Lower lobe of right lung (tissue), 2 donors: ENCODE measurements around the gene COL8A2. TPM values are rescaled to one million over a fixed set of nuclear protein-coding genes. Genes with fewer than 3 reads are reported as not detected.

Source experiments
- ATAC-seq, 2 donors: fragments of 200-7000 bp; cut with Tn5 transposase; one replicate each; pipeline ENCODE4 v1.9.1; 2020 to 2022; ENCODE audit warnings: mild to moderate bottlenecking in 2 of 2, moderate library complexity in 2 of 2
- DNase-seq: peaks from one replicate; pipeline ENCODE4 v3.0.0-alpha.2; 2020
- H3K27ac ChIP-seq: fragments of 200-600 bp; one replicate; pipeline ENCODE4 v1.8.0; 2022
- H3K27me3 ChIP-seq: fragments of 200-600 bp; one replicate; pipeline ENCODE4 v1.8.0; 2022; ENCODE audit warnings: low read depth
- H3K36me3 ChIP-seq: fragments of 200-600 bp; one replicate; pipeline ENCODE4 v1.8.0; 2022; ENCODE audit warnings: mild to moderate bottlenecking
- H3K4me1 ChIP-seq: fragments of 200-600 bp; one replicate; pipeline ENCODE4 v1.8.0; 2022
- H3K4me3 ChIP-seq: fragments of 200-600 bp; one replicate; pipeline ENCODE4 v1.8.0; 2022; ENCODE audit warnings: mild to moderate bottlenecking
- H3K9me3 ChIP-seq: fragments of 200-600 bp; one replicate; pipeline ENCODE4 v1.8.0; 2022
- intact Hi-C: fragments of 100-400 bp; cut with DNase I; formaldehyde crosslinking; loops from one replicate; pipeline ENCODE4 v1.11.0; 2022
- total RNA-seq: library from RNA; stranded (reverse); fragmentation: NEBNext Ultra II Directional; extraction: Animal tissue kit (Norgen Biotek cat#: 25700); gene quantifications from one replicate; pipeline ENCODE4 v1.2.1, GENCODE V29; 2021
- TF ChIP-seq, protein P1 (sequence below): fragments of 200-600 bp; IDR thresholded peaks from one replicate; pipeline ENCODE4 v1.8.0; 2022; ENCODE audit warnings: antibody characterized with exemption, mild to moderate bottlenecking
- donor health status: DM: no; HTN: yes; CAD: no; lungs with severe emphysema.

COL8A2 gene
- total RNA-seq, 1 donor from 2014 or later, result 24.4 TPM

DNA sequence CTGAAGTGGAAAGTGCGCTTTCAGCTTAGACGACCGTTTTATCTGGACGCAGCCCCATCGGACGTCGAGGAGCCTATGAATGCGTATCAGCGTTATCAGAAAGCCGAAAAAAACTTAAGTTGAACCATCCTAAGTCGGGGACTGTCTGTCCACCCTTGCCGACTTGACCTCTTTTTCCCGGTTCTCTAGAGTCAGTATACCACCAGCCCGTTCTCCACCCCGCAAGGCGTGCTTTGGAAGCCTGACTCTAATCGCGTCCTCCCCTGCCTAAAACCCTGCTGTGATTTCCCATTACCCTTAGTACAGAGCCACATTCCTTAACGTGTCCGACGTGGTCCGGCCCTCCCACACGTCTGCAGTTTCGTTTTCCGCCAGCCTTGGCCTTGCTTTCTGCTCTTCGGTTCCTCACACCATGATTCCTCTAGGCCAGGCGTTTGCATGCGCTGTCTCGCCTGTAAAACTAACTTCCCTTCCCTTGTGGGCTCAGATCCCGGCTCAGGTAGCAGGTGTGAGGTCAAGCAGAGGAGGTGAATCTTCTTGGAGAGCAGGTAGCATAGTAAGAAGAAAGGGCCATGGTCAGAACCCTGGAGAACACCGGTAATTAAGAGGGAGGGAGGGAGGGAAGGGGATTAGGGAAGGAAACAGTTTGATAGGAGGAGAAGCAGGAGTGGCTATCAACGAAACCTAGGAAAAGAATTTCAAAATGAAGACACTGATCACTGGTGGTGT is 35.5 kb downstream of the COL8A2 start:
- TF ChIP-seq, protein P1, sequence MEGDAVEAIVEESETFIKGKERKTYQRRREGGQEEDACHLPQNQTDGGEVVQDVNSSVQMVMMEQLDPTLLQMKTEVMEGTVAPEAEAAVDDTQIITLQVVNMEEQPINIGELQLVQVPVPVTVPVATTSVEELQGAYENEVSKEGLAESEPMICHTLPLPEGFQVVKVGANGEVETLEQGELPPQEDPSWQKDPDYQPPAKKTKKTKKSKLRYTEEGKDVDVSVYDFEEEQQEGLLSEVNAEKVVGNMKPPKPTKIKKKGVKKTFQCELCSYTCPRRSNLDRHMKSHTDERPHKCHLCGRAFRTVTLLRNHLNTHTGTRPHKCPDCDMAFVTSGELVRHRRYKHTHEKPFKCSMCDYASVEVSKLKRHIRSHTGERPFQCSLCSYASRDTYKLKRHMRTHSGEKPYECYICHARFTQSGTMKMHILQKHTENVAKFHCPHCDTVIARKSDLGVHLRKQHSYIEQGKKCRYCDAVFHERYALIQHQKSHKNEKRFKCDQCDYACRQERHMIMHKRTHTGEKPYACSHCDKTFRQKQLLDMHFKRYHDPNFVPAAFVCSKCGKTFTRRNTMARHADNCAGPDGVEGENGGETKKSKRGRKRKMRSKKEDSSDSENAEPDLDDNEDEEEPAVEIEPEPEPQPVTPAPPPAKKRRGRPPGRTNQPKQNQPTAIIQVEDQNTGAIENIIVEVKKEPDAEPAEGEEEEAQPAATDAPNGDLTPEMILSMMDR, result no peak
- H3K4me3 ChIP-seq, result peak overlapping the region; percentile 98
- peak overlapping the region; percentile 95 for H3K27ac ChIP-seq
- H3K27me3 ChIP-seq, result peaks cover 7% of the 10 kb centered on the region
- H3K9me3 ChIP-seq, result no peaks in the 10 kb centered on the region
- intact Hi-C loops, result no loop called here
- no peak for DNase-seq
- peaks cover 41% of the 10 kb centered on the region for H3K4me1 ChIP-seq
- H3K36me3 ChIP-seq, result peaks cover 44% of the 10 kb centered on the region
- ATAC-seq, result peak; percentile 23 to 55

DNA sequence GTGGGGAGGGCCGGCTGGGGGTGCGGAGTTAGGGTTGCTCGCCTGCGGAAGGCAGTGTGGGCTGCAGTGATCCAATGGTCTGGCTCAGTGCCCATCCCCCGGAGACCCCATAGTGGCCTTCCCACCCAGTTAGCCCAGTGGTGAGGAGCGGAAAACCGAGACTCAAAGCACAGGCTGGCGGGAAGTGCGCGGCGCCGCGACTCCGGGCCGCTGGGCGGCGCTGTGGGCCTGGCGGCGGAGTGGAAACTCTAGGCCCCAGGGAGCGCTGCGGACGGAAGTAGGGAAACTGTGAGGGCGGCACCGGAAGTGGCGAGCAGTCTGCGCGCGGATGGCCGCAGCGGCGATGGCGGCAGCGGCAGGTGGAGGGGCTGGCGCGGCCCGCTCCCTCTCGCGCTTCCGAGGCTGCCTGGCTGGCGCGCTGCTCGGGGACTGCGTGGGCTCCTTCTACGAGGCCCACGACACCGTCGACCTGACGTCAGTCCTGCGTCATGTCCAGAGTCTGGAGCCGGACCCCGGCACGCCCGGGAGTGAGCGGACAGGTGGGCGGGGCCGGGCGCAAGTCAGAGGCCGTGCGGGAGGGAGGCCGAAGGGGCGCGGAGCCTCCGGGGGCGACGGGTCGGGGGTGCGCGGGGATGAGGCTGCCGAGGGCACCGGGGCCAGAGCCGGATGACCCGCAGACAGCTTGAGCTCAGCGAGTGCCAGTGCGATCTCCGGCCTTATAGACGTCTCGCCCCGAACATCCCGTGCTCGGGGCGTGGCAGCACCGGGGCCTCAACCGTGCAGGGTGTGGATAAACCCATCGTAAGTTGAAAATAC is 36.2 kb downstream of the COL8A2 start, which contains the start of gene ADPRS:
Gene ADPRS, plus strand, starts transcription at position 316 of the 816 bp plus-strand sequence. Its CDS starts 13 bp downstream, at position 329.
- DNase-seq, result peak; percentile 94
- peak within 1 kb of the TSS; percentile 95 for H3K27ac ChIP-seq
- no peaks in the 10 kb centered on the region for H3K9me3 ChIP-seq
- peaks cover 37% of the 10 kb centered on the region for H3K36me3 ChIP-seq
- intact Hi-C loops, result no loop called here
- H3K27me3 ChIP-seq, result peaks cover 12% of the 10 kb centered on the region
- peak within 1 kb of the TSS; percentile 98 for H3K4me3 ChIP-seq
- H3K4me1 ChIP-seq, result peaks cover 45% of the 10 kb centered on the region
- TF ChIP-seq, protein P1, result peak; percentile 99
- peak; percentile 93 to 96 for ATAC-seq

DNA sequence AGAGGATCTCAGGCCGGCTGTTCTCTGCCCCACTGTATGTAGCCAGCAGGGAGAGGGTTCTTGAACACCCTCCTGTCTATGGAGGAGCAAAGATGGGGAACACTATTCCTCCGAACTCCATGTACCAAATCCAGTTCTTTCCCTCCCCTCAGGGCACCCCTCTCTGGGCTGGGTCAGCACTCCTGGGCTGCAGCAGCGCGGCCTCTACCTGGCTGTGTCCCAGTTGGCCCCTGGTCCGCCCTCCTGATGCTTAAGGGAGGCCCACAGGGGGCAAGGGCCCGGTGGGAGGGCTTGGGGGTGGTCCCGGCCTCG is 36.8 kb downstream of the COL8A2 start:
- H3K4me1 ChIP-seq, result peaks cover 40% of the 10 kb centered on the region
- ATAC-seq, result no peak
- intact Hi-C loops, result no loop called here
- peaks cover 14% of the 10 kb centered on the region for H3K27me3 ChIP-seq
- DNase-seq, result no peak
- peak overlapping the region; percentile 95 for H3K27ac ChIP-seq
- peaks cover 31% of the 10 kb centered on the region for H3K36me3 ChIP-seq
- TF ChIP-seq, protein P1, result no peak
- peak overlapping the region; percentile 98 for H3K4me3 ChIP-seq
- no peaks in the 10 kb centered on the region for H3K9me3 ChIP-seq

DNA sequence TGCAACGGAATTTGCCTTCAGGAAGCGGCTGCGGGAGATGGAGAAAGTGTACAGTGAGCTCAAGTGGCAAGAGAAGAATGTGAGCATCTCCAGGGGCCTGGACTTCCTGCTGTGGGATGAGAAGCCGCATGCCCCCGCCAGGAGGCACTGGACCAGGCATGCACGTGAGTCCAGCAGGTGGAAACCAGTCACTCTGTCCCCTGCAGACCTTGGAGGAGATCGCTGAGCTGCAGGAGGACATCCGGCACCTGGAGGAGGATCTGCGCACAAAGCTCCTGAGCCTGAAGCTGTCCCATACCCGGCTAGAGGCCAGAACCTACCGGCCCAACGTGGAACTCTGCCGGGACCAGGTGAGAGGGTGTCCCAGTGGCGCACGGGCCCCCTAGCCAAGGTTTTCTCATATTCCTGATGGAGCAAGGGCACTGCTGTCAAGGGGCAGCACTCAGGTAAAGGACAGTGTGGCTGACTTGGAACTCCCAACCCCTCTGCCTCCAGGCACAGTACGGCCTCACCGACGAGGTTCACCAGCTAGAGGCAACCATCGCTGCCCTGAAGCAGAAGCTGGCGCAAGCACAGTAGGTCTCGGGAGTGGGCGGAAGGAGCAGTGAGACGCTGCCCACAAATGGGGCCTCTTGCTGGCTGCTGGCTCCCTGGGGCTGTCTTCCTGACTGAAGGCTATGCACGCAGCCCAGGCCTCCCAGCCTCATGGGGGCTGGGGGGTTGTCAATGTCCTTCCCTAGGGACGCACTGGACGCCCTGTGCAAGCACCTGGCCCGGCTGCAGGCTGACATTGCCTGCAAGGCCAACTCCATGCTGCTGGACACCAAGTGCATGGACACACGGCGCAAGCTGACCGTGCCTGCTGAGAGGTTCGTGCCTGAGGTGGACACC is 37.5 kb downstream of the COL8A2 start:
- intact Hi-C loops, result no loop called here
- peaks cover 14% of the 10 kb centered on the region for H3K27me3 ChIP-seq

More for the DNA sequence above, 37.5 kb downstream of the COL8A2 start:
- no peak for DNase-seq
- no peaks in the 10 kb centered on the region for H3K9me3 ChIP-seq
- H3K4me3 ChIP-seq, result no peak overlapping the region
- TF ChIP-seq, protein P1, result no peak
- no peak overlapping the region for H3K27ac ChIP-seq
- ATAC-seq, result no peak
- peaks cover 38% of the 10 kb centered on the region for H3K4me1 ChIP-seq
- peaks cover 23% of the 10 kb centered on the region for H3K36me3 ChIP-seq
